GM18909 (cell line): ENCODE data around the gene RAP1GDS1.
"Not testable (repeated sequence)": the region's sequence is repeated elsewhere in the genome, so short reads cannot be mapped to it uniquely, and the experiment has no call there.

Source experiments
- ATAC-seq: cut with Tn5 transposase; IDR thresholded peaks from one replicate; pipeline ENCODE4 v1.9.1; 2021; ENCODE audit warnings: mild to moderate bottlenecking; ENCODE audit not compliant: unreplicated experiment, poor library complexity

RAP1GDS1 gene

DNA sequence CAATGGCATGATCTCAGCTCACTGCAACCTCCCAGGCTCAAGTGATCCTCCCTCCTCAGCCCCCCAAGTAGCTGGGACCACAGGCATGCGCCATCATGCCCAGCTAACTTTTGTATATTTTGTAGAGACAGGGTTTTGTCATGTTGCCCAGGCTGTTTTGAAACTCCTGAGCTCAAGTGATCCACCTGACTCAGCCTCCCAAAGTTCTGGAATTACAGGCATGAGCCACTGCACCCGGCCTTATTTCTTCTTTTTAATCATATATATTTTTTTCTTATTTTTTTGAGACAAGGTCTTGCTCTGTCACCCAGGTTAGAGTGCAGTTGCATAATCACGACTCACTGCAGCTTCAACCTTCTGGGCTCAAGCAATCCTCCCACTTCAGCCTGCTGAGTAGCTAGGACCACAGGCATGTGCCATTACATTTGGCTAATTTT lies 213.2 kb downstream of the RAP1GDS1 start:
- no peak for ATAC-seq

DNA sequence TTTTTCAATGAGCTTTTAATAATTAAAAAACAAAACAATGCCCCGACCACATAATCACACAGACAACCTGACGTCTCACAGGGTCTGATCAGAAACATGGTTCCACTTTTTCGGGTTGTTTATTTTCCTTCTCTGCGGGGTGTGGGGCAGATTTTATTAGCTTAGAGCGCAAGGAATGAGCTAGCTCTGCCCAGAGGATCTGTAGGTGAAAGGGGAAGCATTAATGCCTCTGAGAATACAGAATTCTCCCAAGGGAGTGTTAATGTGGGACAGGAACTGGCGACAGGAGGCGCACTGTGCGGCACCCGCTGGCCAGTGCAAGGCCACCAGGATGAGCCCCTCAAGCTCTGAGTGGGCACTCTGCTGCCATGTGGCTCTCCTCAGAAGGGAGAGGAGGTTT lies 215.7 kb downstream of the RAP1GDS1 start:
- no peak for ATAC-seq

DNA sequence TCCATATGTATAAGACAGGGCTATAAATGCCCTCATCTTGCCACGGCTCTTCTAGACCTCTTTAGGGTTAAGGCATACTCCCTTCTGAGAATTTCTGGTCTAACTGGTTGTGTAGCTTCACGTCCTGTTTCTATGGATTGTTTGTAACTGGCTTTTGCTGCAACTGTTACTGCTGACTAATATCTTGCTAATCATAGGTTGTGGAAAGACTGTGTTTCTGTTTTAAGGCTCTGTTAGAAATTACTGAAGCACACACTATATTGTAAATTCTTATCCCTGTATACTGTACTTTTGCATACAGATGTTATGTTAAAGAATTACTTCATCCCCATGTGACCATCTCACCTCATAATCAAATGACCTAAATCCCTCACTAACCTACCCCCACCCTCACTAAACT lies 218.4 kb downstream of the RAP1GDS1 start:
- not testable (repeated sequence) for ATAC-seq

DNA sequence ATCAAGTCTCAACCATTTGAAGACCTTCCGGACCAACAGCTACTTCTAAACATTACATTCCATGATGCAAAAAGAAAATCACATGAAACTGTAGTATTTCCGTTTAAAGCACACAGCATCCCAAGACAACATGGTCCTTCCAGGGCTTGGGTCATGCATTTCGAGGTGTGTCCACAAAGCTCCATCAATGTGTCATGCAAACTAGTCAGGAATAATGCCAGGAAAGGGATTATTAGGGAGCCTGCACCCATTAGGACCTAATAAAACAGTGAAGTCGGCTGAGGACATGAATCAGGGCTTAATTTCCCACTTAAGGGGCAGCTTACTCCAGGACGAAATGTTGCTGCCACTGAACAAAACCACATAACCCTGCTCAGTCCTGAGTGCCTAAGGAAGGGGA lies 219.4 kb downstream of the RAP1GDS1 start:
- no peak for ATAC-seq

DNA sequence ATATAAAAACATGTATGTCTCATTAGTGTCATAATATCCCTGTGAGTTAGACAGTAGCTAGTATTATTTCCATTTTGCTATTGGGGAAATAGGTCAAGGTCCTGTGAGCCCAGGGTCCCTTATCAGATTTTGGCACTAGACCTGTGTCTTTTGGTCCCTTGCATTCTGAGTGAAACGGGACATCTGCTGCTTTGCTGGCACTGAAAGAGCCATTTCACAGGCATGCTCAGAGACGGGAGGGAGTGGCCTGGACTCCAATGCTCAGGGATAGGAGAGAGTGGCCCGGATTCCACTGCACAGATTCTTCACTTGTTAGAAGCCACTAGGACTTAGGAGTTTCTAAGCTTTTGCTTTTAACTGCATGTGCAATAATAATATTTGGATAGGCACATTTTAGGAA lies 220.0 kb downstream of the RAP1GDS1 start:
- no peak for ATAC-seq

DNA sequence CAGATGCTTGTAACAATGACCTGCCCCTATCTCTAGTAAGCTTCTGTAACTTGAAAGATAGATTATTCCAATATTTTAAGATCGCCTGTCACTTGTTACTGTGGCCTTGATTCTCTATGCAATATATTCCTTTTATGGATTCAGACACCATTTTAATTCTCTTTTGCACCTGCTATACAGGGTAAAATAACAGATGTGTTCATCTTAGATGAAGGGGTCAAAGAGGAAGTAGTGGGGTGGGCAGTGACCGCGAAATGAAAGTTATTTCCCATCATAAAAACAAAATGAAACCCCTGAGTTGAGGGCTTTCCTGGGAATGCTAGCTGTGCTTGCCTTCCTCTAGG lies 221.3 kb downstream of the RAP1GDS1 start:
- ATAC-seq = peak; percentile 37

DNA sequence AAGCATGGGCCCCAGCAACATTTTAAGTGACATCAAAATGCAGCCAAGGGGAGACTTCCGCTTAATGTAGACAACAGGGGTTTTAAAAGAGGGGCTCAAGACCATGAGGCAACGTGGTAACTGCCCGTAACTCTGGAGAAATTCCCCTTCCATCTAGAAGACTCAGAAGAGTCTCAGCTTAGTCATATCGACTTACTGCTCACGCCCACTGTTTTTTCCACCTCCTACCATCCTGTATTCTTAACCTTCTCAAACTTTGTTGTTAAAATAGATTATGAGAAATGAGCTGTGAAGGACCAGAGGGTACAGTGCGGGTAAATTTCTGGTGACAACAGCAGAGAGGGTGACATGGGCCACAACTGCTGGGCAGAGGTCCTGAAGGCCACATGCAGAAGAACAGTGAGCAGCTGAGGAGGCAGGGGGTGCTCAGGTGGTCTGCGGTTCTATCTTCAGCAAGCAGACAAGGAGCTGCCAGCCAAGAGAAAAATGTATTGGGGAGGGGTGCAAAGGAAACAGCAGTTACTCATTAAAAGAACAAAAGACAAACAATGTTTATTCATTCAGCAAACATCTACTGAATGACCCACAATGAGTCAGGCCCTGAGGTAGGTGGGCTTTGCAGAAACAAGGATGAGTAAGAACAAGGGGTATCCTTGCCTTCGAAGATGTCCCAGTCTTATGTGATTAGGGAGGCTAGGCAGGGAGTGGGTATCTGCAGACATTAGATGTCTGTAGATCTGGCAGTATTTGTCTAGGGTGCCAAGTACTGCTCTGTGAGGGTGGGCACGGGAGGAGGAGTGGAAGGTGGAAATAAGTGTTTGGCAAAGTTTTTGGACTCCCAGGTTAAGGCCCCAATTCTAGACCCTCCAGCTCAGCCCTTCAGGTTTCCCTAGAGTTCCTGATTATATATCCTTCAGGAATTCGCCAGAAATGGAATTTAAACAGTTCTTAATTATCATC lies 221.9 kb downstream of the RAP1GDS1 start:
- peak; percentile 93 for ATAC-seq

DNA sequence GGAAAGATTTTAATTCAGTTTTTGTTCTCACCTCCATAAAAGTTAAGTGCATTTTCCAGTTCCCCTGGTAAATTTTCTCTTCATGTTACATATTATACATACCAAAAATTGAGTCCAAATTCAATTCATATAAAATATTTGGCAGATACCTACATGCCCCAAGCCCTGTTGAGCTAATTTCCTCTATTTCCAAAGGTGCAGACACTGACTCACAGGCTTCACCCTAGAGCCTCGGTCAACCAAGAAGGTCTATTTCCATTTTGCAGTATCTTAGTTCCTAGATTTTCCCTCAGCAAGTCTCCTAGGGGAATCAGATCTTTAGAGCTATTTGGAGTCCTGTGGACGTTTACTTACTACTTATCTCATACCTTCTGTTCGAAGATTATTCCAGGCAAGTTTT lies 222.8 kb downstream of the RAP1GDS1 start:
- ATAC-seq = no peak

DNA sequence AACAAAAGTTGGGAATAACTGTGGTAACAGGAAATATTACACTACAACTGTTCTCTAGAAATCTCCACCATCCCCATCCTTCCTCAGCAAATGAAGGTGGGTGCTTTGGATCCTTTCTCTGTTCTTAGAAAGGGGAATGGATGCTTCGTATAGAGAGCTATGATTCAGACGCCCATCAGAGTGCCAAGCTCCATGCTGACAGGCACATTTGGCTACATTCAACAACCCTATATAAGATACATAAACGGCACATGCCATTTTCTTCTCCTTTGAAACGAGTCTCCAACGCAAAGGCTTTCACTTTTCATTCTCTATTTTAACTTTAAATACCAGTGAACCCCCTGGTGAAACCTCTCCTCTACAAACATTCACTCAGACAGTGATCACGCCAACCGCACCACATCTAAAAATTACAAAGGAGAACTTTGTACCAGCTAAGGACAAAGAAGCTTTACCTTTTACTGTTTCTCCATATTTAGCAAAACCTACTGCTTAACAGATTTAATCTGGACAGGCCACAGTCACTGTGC lies 224.7 kb downstream of the RAP1GDS1 start:
- ATAC-seq = no peak

DNA sequence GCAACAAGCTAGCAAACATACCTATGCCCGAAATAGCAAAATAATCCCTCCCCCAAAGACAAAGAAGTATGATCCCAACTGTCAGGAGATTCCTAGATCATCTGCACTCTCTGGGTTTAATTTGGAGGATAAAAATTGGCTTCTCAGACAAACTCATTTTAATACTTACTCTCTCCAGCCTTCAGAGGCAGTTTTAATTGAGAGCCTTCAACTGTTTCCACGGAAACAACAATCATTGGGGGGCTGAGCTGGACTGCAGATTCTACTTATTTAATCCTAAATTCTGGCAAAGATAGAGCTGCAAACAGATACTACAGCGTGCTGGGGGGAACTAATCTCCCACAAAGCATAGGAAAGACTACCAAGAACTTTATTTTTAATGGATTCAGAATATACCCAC lies 229.1 kb downstream of the RAP1GDS1 start:
- no peak for ATAC-seq

DNA sequence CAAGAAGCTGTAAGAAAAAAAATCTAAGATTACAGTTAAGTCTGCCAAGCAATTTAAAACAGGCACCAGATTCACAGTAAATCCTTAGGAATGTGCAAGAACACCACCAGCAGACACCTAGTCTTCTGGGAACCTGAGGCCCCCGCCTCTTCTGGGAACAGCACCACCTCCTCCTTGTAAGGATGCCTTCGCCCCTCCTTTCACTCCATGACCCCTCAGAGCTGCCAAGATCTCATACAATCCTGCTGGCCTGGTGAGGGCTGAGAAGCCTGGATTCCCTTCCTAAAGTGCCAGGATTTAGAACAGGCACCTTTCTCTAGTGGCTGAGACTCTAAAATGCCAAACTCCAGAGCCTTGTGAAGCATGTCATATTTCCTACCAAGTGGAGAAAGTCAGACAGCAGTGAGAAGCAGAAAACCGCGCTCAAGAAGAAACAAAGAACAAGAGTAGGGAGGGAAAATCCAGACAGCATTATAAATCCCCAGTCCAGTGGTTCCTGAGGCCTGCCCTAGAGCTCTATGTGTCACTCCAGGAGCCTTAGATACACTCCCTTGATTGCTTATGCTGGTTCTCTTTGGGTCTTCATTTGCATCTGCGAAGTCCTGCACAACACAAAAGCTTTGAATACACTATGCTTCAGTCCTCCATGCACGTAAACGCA lies 230.8 kb downstream of the RAP1GDS1 start:
- ATAC-seq = no peak

DNA sequence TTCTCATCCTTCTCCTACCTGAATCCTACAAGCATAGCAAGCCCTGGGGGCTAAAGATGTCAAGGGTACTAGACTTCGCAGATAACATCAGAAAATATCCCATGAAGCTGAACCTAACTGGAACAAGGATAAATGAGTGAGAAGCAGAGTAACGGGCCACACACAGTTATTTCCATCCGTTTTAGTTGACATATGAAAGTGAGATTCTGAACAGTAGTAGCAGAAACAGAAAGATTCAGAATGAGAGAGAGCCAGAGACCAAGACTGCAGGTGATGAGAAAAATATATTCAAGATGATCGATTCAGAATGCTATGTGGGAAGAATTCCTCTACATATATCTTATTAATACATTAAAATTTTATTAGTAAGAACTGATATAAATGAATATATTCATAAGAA lies 232.1 kb downstream of the RAP1GDS1 start:
- peak; percentile 86 for ATAC-seq
